HTERT RPE-1 (cell line): ENCODE results near the gene PDE4DIP.
"Not testable (repeated sequence)": the region's sequence is repeated elsewhere in the genome, so short reads cannot be mapped to it uniquely, and the experiment has no call there.

Experiments used
- in situ Hi-C: fragments of 300-500 bp; cut with MboI; formaldehyde crosslinking; loops from 4 replicates; pipeline ENCODE4 v1.14.3; 2020; ENCODE audit warnings: low sequenced_read_pairs

The PDE4DIP gene

DNA sequence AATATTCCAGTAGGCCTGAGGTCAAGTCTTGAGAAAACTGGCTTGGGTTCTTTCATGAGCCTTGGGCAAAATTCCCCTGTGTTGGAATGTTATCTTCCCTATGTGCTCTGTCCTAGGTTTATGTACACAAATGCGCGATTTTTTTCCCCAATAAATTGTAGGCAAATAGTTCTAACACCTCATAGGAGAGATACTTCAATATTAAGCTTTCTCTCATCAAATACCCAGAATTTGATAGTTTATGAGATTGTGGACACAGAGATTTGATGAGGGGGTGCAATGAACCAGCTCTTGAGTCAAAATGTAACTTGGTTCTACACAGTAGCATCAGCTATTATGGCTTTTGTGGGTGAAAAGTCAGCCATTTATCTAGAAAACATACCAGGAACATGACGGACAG is 220.4 kb downstream of the PDE4DIP start:
- in situ Hi-C loops = not testable (repeated sequence)

GRCh38 chr1:149075505-149076127 is 231.4 kb downstream of the PDE4DIP start:
- in situ Hi-C loops = not testable (repeated sequence)
